Right atrium auricular region (tissue), 2 donors: ENCODE results near the gene DOK7. TPM values are rescaled to one million over a fixed set of nuclear protein-coding genes. Genes with fewer than 3 reads are reported as not detected.
A peak's percentile ranks its signal among the peaks of the same experiment; 100 is the strongest.

Source experiments
- DNase-seq: peaks from one replicate; pipeline ENCODE4 v3.0.0-alpha.2; 2019; ENCODE audit warnings: low spot score
- H3K27ac ChIP-seq, 2 donors: fragments of 200-600 bp; sonication (generic); 1 replicate in 1 of 2; 2 replicates in 1 of 2; pipeline ENCODE4 v1.5.1; 2016 to 2019
- H3K27me3 ChIP-seq, 2 donors: fragments of 200-600 bp; sonication (generic); one replicate each; pipeline versions ENCODE4 v1.5.1 to v1.6.0; 2017 to 2019
- H3K36me3 ChIP-seq: fragments of 200-600 bp; sonication (generic); one replicate; pipeline ENCODE4 v1.5.1; 2016
- H3K4me1 ChIP-seq, 2 donors: fragments of 200-600 bp; sonication (generic); one replicate each; pipeline versions ENCODE4 v1.5.1 to v1.6.0; 2017 to 2019
- H3K4me3 ChIP-seq, 2 donors: fragments of 200-600 bp; sonication (generic); 1 replicate in 1 of 2; 2 replicates in 1 of 2; pipeline ENCODE4 v1.5.1; 2017 to 2019; ENCODE audit warnings: mild to moderate bottlenecking in 1 of 2, moderate library complexity in 1 of 2
- H3K9me3 ChIP-seq, 2 donors: fragments of 200-600 bp; sonication (generic); one replicate each; pipeline ENCODE4 v1.5.1; 2019
- total RNA-seq, 2 donors: library from RNA; depleted of rRNA; stranded (reverse); fragments of >200 nt; gene quantifications; one replicate each; pipeline ENCODE4 v1.1.0, GENCODE V29; 2016
- TF ChIP-seq, protein P1 (sequence below), 2 donors: fragments of 200-600 bp; sonication (generic); IDR thresholded peaks; one replicate each; pipeline ENCODE4 v1.5.1; 2019; ENCODE audit warnings: antibody characterized with exemption in 2 of 2

DOK7 gene
- total RNA-seq, 2 donors from 2014 or later = 31.0 to 68.9 TPM

- H3K27me3 ChIP-seq = no peaks in the 10 kb centered on the region
- no peak overlapping the region for H3K4me3 ChIP-seq
- no peaks in the 10 kb centered on the region for H3K36me3 ChIP-seq
- peaks cover 0 to 8% of the 10 kb centered on the region in 2 donors for H3K4me1 ChIP-seq
- no peaks in the 10 kb centered on the region for H3K9me3 ChIP-seq
- DNase-seq = no peak
- no peak overlapping the region for H3K27ac ChIP-seq
- TF ChIP-seq, protein P1, sequence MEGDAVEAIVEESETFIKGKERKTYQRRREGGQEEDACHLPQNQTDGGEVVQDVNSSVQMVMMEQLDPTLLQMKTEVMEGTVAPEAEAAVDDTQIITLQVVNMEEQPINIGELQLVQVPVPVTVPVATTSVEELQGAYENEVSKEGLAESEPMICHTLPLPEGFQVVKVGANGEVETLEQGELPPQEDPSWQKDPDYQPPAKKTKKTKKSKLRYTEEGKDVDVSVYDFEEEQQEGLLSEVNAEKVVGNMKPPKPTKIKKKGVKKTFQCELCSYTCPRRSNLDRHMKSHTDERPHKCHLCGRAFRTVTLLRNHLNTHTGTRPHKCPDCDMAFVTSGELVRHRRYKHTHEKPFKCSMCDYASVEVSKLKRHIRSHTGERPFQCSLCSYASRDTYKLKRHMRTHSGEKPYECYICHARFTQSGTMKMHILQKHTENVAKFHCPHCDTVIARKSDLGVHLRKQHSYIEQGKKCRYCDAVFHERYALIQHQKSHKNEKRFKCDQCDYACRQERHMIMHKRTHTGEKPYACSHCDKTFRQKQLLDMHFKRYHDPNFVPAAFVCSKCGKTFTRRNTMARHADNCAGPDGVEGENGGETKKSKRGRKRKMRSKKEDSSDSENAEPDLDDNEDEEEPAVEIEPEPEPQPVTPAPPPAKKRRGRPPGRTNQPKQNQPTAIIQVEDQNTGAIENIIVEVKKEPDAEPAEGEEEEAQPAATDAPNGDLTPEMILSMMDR (IDR thresholded peaks at IDR 0.05) = no peak
Observed at GRCh38 chr4:3442460-3442958, 20.6 kb upstream of the DOK7 start.

- no peak for DNase-seq
- no peaks in the 10 kb centered on the region for H3K27me3 ChIP-seq
Observed at GRCh38 chr4:3442959-3443749, 20.0 kb upstream of the DOK7 start.

GRCh38 chr4:3443750-3444309, 19.3 kb upstream of the DOK7 start:
- Histone ChIP-seq H3K27ac (no peak overlapping the region), H3K9me3 (no peaks in the 10 kb centered on the region), H3K4me1 (peaks cover 0 to 8% of the 10 kb centered on the region in 2 donors), H3K36me3 (no peaks in the 10 kb centered on the region), H3K27me3 (no peaks in the 10 kb centered on the region), H3K4me3 (no peak overlapping the region)
- TF ChIP-seq, protein P1 (IDR thresholded peaks at IDR 0.05) = peak in 1 of 2 donors; percentile 23
- DNase-seq = no peak

More at GRCh38 chr4:3442959-3443749, 20.0 kb upstream of the DOK7 start:
- H3K27ac ChIP-seq = no peak overlapping the region
- H3K9me3 ChIP-seq = no peaks in the 10 kb centered on the region
- peaks cover 0 to 8% of the 10 kb centered on the region in 2 donors for H3K4me1 ChIP-seq
- no peaks in the 10 kb centered on the region for H3K36me3 ChIP-seq
- TF ChIP-seq, protein P1 (IDR thresholded peaks at IDR 0.05) = peak; percentile 99 to 100
- H3K4me3 ChIP-seq = no peak overlapping the region

DNA sequence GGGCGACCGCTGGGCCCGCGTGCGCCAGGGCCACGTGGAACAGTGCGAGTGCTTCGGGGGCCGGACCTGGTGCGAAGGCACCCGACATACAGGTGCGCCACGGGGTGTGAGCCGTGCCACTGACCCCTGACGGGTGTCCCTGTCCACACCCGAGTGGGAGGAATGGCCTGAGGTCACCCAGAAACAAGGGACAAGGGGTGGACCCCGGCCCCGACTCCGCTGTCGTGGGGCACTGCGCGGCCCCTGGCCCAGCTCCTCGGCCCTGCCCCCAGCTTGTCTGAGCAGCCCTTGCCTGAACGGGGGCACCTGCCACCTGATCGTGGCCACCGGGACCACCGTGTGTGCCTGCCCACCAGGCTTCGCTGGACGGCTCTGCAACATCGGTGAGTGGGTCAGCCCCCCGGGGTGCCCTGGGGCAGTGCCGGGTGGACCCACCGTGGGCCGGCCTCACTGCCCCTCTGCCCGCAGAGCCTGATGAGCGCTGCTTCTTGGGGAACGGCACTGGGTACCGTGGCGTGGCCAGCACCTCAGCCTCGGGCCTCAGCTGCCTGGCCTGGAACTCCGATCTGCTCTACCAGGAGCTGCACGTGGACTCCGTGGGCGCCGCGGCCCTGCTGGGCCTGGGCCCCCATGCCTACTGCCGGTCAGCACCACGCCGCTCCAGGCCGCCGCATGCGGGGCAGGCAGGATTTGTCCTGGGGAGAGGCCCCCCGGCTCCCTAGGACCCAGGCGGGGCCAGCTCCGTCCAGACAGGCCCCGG, 18.6 kb upstream of the DOK7 start:
- DNase-seq = no peak
- no peaks in the 10 kb centered on the region for H3K27me3 ChIP-seq
- H3K4me3 ChIP-seq = no peak overlapping the region
- peaks cover 0 to 8% of the 10 kb centered on the region in 2 donors for H3K4me1 ChIP-seq
- H3K36me3 ChIP-seq = no peaks in the 10 kb centered on the region
- no peaks in the 10 kb centered on the region for H3K9me3 ChIP-seq
- H3K27ac ChIP-seq = no peak overlapping the region
- TF ChIP-seq, protein P1 (IDR thresholded peaks at IDR 0.05) = no peak

- Histone ChIP-seq H3K27me3 (no peaks in the 10 kb centered on the region), H3K36me3 (no peaks in the 10 kb centered on the region), H3K9me3 (no peaks in the 10 kb centered on the region), H3K4me3 (no peak overlapping the region), H3K27ac (no peak overlapping the region), H3K4me1 (peaks cover 0 to 8% of the 10 kb centered on the region in 2 donors)
- TF ChIP-seq, protein P1 (IDR thresholded peaks at IDR 0.05) = no peak
- DNase-seq = no peak
Observed at GRCh38 chr4:3445111-3445820, 17.8 kb upstream of the DOK7 start.
